PC-3 (cell line): ENCODE results near the gene DNM3.

Source experiments
- EZH2 ChIP-seq: fragments of 300-600 bp; sonication (generic); IDR thresholded peaks from one replicate; pipeline ENCODE4 v1.6.1; 2017; ENCODE audit warnings: antibody characterized with exemption, mild to moderate bottlenecking, low read length; ENCODE audit not compliant: unreplicated experiment
- TF ChIP-seq, protein P1 (sequence below): fragments of 300-600 bp; sonication (generic); conservative IDR thresholded peaks from 2 replicates; pipeline ENCODE4 v1.5.1; 2017; ENCODE audit warnings: antibody characterized with exemption, low read depth, mild to moderate bottlenecking, low read length

DNA sequence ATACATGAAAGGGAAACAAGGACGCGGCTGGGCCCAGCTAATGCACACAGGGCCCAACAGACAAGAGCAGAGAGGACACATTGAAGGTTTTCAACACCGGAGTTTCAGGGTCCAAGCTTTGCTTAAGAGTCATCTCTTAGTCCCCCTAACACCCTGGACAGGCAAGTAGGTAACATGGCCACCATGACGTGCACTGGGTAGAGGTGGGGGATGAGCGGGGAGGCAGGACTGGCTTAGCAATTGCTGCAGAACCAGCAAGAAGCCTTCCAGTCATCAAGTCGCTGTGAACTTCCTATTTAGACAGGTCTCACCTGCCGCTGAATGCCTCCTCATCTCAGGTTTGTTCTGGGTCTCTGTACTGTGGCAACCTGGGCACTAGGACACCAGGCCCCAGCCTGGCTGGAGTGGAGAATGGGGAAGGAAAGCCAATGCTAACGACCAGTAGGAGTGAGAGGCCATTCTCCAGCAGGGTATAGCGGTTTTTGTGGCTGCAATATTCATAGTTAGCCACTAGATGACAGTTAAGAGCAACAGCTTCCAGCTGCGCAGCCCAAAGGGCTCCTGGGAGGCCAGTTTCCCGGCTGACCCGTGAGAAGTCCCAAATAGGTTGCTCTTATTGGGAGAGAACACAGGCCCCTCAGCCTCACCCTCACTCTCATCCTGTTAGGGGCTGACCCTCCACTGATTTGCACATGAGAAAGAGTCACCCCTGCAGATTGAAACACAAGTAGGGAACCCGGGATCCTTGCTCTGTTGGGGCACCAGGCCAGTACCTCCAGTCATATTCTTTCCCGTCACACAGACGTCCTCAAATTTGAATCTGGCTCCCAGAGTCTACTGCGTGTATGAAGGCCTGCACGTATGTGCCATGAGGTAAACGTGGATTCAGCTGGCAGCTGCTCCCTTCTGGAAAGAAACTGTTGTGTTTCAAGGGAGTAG is 608.6 kb downstream of the DNM3 start:
- TF ChIP-seq, protein P1, sequence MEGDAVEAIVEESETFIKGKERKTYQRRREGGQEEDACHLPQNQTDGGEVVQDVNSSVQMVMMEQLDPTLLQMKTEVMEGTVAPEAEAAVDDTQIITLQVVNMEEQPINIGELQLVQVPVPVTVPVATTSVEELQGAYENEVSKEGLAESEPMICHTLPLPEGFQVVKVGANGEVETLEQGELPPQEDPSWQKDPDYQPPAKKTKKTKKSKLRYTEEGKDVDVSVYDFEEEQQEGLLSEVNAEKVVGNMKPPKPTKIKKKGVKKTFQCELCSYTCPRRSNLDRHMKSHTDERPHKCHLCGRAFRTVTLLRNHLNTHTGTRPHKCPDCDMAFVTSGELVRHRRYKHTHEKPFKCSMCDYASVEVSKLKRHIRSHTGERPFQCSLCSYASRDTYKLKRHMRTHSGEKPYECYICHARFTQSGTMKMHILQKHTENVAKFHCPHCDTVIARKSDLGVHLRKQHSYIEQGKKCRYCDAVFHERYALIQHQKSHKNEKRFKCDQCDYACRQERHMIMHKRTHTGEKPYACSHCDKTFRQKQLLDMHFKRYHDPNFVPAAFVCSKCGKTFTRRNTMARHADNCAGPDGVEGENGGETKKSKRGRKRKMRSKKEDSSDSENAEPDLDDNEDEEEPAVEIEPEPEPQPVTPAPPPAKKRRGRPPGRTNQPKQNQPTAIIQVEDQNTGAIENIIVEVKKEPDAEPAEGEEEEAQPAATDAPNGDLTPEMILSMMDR, result peak; percentile 100
- TF ChIP-seq EZH2, result no peak
